SK-N-SH (cell line): ENCODE measurements around the gene ZNF253.

Experiments
- CTCF ChIP-seq: fragments of 200-600 bp; sonication (generic); IDR thresholded peaks from 2 replicates; pipeline ENCODE4 v1.6.1; 2017; ENCODE audit warnings: antibody characterized with exemption, mild to moderate bottlenecking, moderate library complexity
- SMC3 ChIP-seq: IDR thresholded peaks from 2 replicates; pipeline ENCODE4 v1.6.1; 2012; ENCODE audit warnings: low read depth, low read length, improper control_type of control experiment

DNA sequence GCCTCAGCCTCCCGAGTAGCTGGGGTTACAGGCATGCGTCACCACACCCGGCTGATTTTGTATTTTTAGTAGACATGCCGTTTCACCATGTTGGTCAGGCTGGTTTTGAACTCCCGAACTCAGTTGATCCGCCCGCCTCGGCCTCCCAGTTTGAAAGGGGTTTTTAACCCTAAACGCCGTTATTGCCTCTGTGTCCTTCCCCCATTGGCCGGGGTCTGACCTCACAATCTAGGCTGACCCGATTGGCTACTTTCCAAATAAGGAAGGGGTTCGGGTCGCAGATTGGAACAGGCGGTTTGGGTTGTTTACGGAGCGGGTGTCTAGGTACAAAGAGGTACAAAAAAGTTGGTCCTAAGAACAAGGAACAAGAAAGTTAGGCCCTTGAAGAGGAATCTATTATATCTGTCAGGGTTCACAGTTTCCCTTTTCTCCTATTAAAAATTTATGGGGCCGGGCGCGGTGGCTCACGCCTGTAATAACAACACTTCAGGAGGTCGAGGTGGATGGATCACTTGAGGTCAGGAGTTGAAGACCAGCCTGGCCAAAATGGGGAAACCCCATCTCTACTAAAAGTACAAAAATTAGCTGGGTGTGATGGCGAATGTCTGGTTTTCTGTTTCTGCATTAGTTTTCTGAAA is 1.0 kb downstream of the ZNF253 start:
- TF ChIP-seq SMC3 (no peak), CTCF (no peak)
